Measurements from ENCODE around the gene CRY2.

Gene CRY2

DNA sequence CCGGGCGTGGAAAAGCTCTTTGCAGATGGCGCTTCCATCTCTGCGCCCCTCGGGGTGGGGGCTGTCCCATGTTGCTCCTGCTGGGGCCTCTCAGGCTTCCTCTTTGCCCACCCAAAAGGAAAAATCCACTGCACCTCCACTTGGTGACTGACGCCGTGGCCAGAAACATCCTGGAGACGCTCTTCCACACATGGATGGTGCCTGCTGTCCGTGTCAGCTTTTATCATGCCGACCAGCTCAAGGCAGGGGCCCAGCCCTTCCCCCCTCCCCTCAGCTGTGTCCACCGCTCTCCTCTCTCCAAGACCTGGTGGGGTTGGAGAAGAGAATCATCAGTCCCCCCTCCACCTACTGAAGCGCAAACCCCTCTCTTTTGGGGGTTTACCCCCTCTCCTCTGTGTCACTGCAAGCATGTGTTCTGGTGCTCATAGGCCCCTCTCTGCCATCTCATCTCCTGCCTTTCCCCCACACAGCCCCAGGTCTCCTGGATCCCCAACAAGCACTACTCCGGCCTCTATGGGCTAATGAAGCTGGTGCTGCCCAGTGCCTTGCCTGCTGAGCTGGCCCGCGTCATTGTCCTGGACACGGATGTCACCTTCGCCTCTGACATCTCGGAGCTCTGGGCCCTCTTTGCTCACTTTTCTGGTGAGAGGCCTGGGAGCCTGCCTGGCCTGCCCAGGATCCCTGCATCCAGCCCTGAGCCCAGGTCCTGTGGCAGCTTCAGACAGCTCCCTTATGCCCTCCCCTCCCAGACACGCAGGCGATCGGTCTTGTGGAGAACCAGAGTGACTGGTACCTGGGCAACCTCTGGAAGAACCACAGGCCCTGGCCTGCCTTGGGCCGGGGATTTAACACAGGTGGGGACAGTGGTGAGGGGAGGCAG is 77.0 kb downstream of the CRY2 start:
- Histone ChIP-seq H3K4me1 (ENCODE audit: control insufficient read depth, insufficient read depth, low read length) (peaks cover 6% of the 10 kb centered on the region), H3K27me3 (ENCODE audit: control insufficient read depth, insufficient read depth, low read length) (peaks cover 23% of the 10 kb centered on the region)

DNA sequence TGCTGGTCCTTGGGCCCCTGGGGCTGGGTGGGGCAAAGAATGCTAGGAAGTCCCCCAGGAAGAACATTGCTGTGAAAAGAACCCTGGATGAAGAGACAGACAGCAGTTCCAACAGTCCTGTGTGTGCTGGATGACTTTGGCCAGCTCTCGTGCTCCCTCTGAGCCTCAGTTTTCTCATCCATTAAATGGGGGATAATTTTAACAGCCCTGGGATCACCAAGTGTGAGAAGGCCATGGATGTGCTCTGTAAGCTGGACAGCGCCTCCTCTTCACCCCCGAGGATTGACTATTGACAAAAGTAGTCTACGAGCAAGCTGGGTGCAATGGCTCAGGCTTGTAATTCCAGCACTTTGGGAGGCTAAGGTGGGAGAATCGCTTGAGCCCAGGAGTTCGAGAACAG is 77.7 kb downstream of the CRY2 start:
- Histone ChIP-seq H3K4me3 (ENCODE audit: low read length) (no peak overlapping the region), H3K27me3 (ENCODE audit: control insufficient read depth, insufficient read depth, low read length) (peaks cover 23% of the 10 kb centered on the region)

More for the DNA sequence above, 77.0 kb downstream of the CRY2 start:
- Histone ChIP-seq H3K9me3 (ENCODE audit: control insufficient read depth, low read length) (no peaks in the 10 kb centered on the region), H3K9ac (ENCODE audit: low read length) (no peak overlapping the region), H3K4me3 (ENCODE audit: low read length) (no peak overlapping the region), H3K36me3 (ENCODE audit: control insufficient read depth, insufficient read depth, low read length) (no peaks in the 10 kb centered on the region)

DNA sequence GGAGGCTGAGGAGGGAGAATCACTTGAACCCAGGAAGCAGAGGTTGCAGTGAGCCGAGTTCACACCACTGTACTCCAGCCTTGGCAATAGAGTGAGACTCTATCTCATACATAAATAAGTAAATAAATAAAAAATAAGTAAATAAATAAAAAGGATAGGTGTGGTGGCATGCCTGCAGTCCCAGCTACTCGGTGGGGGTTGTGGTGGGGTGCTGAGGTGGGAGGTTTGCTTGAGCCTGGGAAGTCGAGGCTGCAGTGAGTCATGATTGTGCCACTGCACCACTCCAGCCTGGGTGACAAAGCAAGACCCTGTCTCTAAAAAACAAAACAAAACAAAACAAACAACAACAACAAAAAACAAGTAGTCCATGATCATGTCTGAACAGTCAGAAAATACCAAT is 78.3 kb downstream of the CRY2 start:
- H3K9ac ChIP-seq (ENCODE audit: low read length): no peak overlapping the region
- no peaks in the 10 kb centered on the region for H3K36me3 ChIP-seq (ENCODE audit: control insufficient read depth, insufficient read depth, low read length)
- H3K4me3 ChIP-seq (ENCODE audit: low read length): no peak overlapping the region
- H3K4me1 ChIP-seq (ENCODE audit: control insufficient read depth, insufficient read depth, low read length): peaks cover 16% of the 10 kb centered on the region
- peaks cover 23% of the 10 kb centered on the region for H3K27me3 ChIP-seq (ENCODE audit: control insufficient read depth, insufficient read depth, low read length)
- no peaks in the 10 kb centered on the region for H3K9me3 ChIP-seq (ENCODE audit: control insufficient read depth, low read length)

More for the DNA sequence above, 77.7 kb downstream of the CRY2 start:
- H3K9ac ChIP-seq (ENCODE audit: low read length): no peak overlapping the region
- H3K4me1 ChIP-seq (ENCODE audit: control insufficient read depth, insufficient read depth, low read length): peaks cover 10% of the 10 kb centered on the region
- no peaks in the 10 kb centered on the region for H3K36me3 ChIP-seq (ENCODE audit: control insufficient read depth, insufficient read depth, low read length)
- H3K9me3 ChIP-seq (ENCODE audit: control insufficient read depth, low read length): no peaks in the 10 kb centered on the region

DNA sequence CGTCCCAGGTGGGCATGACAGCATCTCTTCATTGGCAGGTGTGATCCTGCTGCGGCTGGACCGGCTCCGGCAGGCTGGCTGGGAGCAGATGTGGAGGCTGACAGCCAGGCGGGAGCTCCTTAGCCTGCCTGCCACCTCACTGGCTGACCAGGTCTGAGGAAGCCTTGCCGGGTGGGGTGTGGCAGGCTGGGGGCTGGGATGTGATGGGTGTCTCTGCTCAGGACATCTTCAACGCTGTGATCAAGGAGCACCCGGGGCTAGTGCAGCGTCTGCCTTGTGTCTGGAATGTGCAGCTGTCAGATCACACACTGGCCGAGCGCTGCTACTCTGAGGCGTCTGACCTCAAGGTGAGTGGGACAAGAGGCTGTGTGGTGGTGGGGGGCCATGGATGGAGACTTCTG is 78.7 kb downstream of the CRY2 start:
- H3K4me3 ChIP-seq (ENCODE audit: low read length): no peak overlapping the region
- H3K36me3 ChIP-seq (ENCODE audit: control insufficient read depth, insufficient read depth, low read length): no peaks in the 10 kb centered on the region
- peaks cover 17% of the 10 kb centered on the region for H3K4me1 ChIP-seq (ENCODE audit: control insufficient read depth, insufficient read depth, low read length)
- peaks cover 23% of the 10 kb centered on the region for H3K27me3 ChIP-seq (ENCODE audit: control insufficient read depth, insufficient read depth, low read length)
- no peak overlapping the region for H3K9ac ChIP-seq (ENCODE audit: low read length)
- H3K9me3 ChIP-seq (ENCODE audit: control insufficient read depth, low read length): no peaks in the 10 kb centered on the region

DNA sequence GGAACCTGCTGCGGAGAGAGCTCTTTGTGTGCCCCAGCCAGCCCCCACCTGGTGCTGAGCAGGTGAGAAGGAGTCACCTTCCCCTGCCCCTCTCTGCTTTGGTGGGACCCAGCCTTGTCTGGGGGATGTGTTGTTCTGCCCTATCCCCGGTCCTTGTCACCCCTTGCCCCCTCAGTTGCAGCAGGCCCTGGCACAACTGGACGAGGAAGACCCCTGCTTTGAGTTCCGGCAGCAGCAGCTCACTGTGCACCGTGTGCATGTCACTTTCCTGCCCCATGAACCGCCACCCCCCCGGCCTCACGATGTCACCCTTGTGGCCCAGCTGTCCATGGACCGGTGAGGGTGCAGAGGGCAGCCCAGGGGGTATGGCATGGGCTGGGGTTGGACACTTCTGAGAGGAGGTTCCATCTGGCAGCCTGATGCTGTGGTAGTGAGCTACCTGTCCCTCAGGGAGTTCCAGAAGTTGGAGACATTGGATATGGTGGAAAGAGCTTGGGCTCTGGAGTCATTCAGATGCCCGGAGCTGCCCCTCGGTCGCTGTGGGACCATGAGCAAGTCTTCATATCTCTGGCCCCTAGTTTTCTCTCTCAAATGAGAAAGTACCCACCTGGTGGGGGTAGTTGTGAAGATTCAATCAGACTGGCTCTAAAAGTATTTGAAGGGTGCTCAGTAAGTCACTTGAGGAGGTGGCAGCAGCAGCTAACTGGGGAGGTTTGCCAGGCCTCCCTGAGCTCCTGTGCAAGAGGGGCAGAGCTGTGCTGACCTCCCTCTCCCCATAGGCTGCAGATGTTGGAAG is 79.5 kb downstream of the CRY2 start:
- Histone ChIP-seq H3K4me1 (ENCODE audit: control insufficient read depth, insufficient read depth, low read length) (peaks cover 13% of the 10 kb centered on the region), H3K36me3 (ENCODE audit: control insufficient read depth, insufficient read depth, low read length) (no peaks in the 10 kb centered on the region), H3K9ac (ENCODE audit: low read length) (no peak overlapping the region), H3K4me3 (ENCODE audit: low read length) (no peak overlapping the region), H3K27me3 (ENCODE audit: control insufficient read depth, insufficient read depth, low read length) (peaks cover 18% of the 10 kb centered on the region), H3K9me3 (ENCODE audit: control insufficient read depth, low read length) (no peaks in the 10 kb centered on the region)

DNA sequence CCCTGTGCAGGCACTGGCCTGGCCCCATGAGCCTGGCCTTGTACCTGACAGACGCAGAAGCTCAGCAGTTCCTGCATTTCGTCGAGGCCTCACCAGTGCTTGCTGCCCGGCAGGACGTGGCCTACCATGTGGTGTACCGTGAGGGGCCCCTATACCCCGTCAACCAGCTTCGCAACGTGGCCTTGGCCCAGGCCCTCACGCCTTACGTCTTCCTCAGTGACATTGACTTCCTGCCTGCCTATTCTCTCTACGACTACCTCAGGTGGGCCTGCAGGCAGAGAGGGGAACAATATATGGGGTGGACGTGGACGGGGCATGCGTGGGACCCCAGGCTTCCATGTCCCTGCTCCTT is 80.0 kb downstream of the CRY2 start:
- H3K4me1 ChIP-seq (ENCODE audit: control insufficient read depth, insufficient read depth, low read length): peaks cover 11% of the 10 kb centered on the region
- peaks cover 12% of the 10 kb centered on the region for H3K27me3 ChIP-seq (ENCODE audit: control insufficient read depth, insufficient read depth, low read length)
- H3K9ac ChIP-seq (ENCODE audit: low read length): no peak overlapping the region
- no peak overlapping the region for H3K4me3 ChIP-seq (ENCODE audit: low read length)
- no peaks in the 10 kb centered on the region for H3K9me3 ChIP-seq (ENCODE audit: control insufficient read depth, low read length)
- no peaks in the 10 kb centered on the region for H3K36me3 ChIP-seq (ENCODE audit: control insufficient read depth, insufficient read depth, low read length)

DNA sequence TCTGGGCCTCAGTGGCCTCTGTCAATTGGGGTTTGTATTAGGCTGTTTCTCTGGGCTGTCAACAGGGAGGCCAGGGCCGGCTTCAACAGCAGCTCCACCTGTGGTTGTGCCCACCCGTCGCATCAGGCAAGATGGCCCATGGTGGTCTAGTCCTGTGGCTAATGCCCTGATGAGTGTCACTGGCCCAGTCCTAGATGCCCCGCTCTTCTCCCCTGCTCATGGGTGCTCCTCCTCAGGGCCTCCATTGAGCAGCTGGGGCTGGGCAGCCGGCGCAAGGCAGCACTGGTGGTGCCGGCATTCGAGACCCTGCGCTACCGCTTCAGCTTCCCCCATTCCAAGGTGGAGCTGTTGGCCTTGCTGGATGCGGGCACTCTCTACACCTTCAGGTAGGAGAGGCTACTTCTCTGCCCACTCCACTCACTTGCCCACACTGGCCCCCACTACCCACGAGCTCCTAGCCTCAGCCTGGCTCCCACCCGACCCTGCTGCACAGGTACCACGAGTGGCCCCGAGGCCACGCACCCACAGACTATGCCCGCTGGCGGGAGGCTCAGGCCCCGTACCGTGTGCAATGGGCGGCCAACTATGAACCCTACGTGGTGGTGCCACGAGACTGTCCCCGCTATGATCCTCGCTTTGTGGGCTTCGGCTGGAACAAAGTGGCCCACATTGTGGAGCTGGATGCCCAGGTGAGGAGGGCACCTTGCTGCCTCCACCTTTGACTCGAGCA is 80.6 kb downstream of the CRY2 start:
- Histone ChIP-seq H3K27me3 (ENCODE audit: control insufficient read depth, insufficient read depth, low read length) (peaks cover 7% of the 10 kb centered on the region), H3K4me1 (ENCODE audit: control insufficient read depth, insufficient read depth, low read length) (peaks cover 11% of the 10 kb centered on the region), H3K9me3 (ENCODE audit: control insufficient read depth, low read length) (no peaks in the 10 kb centered on the region), H3K9ac (ENCODE audit: low read length) (no peak overlapping the region), H3K4me3 (ENCODE audit: low read length) (no peak overlapping the region), H3K36me3 (ENCODE audit: control insufficient read depth, insufficient read depth, low read length) (no peaks in the 10 kb centered on the region)

DNA sequence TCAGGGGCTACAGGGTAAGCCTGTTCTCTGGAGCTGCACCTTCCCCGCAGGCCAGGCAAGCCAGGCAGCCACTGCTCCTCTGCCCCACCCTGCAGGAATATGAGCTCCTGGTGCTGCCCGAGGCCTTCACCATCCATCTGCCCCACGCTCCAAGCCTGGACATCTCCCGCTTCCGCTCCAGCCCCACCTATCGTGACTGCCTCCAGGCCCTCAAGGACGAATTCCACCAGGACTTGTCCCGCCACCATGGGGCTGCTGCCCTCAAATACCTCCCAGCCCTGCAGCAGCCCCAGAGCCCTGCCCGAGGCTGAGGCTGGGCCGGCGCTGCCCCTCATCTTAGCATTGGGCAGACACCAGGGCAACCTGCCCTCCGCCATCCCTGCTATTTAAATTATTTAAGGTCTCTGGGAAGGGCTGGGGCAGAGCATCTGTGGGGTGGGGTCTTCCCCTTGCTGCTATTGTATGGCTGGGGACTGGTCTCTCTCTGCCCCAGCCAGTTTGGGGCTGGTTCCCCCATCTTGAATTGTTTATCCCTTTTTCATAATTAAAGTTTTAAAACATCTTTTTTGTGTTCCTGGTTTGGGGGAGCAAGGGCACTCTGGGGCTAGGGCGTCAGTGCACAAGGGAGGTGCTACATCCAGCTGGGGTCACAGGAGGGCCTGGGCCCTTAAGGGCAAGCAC is 81.4 kb downstream of the CRY2 start:
- Histone ChIP-seq H3K9ac (ENCODE audit: low read length) (no peak overlapping the region), H3K36me3 (ENCODE audit: control insufficient read depth, insufficient read depth, low read length) (no peaks in the 10 kb centered on the region), H3K4me3 (ENCODE audit: low read length) (no peak overlapping the region), H3K9me3 (ENCODE audit: control insufficient read depth, low read length) (no peaks in the 10 kb centered on the region), H3K27me3 (ENCODE audit: control insufficient read depth, insufficient read depth, low read length) (no peaks in the 10 kb centered on the region), H3K4me1 (ENCODE audit: control insufficient read depth, insufficient read depth, low read length) (peaks cover 11% of the 10 kb centered on the region)

DNA sequence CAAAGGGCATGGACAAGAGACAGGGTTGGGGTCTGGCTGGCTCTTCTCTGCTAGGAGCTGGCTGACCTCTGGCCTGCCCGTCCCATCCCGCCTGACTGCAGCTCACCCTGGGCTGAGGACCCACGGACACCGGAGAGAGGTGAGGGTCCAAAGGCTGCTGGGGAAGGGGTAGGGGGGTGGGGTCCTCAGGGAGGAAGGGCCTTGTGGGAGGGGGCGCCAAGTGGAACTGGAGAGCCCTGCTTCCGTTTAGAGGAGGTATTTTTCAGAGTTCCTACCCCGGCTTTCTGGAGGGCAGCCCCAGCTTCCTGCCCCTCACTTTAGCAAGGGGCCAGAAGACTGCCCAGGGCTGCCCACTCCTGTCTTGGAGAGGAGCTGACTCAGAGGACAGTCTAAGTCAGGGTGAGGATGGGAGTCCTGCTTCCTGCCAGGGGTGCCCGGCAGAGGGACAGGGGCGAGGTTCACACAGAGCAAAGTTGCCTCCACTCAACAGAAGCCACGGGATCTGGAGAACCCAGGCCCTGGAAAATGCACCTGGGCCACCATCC is 82.3 kb downstream of the CRY2 start:
- Histone ChIP-seq H3K4me3 (ENCODE audit: low read length) (no peak overlapping the region), H3K9me3 (ENCODE audit: control insufficient read depth, low read length) (no peaks in the 10 kb centered on the region), H3K9ac (ENCODE audit: low read length) (no peak overlapping the region), H3K4me1 (ENCODE audit: control insufficient read depth, insufficient read depth, low read length) (peaks cover 11% of the 10 kb centered on the region), H3K27me3 (ENCODE audit: control insufficient read depth, insufficient read depth, low read length) (no peaks in the 10 kb centered on the region), H3K36me3 (ENCODE audit: control insufficient read depth, insufficient read depth, low read length) (no peaks in the 10 kb centered on the region)

DNA sequence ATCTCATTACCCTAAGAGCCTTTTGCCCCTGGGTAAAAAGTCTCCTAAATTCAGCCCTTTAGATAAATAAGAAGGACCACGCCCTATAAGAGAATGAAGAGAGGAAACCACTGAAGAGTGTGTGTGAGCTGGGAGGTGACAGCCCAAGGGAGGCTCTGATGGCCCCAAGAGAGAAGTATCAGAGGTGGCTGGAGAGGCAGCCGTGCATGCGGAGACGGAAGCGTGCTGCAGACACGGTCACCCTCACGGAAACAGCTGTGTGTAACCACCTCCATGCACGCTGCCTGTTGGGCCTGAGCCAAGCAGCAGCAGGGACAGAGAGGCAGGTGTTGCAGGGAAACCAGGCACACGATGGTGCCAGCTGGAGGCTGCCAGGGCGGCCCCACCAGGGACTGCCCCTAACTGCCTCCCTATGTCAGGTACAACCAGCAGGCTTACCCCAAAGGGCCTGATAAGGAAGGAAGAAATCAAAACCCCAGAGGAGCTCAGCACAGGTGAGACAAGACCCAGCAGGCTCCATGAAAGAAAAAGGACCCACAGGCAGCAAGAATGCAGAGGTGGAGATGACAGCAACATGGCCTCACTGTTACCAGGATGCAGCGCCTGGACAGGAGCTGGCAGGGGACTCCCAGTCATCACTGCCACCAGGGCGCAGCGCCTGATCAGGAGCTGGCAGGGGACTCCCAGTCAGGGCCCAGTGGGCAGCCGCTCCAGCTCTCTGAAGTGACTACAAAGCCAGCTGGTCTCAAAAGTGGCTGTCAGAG is 82.9 kb downstream of the CRY2 start:
- peaks cover 11% of the 10 kb centered on the region for H3K4me1 ChIP-seq (ENCODE audit: control insufficient read depth, insufficient read depth, low read length)
- peaks cover 6% of the 10 kb centered on the region for H3K36me3 ChIP-seq (ENCODE audit: control insufficient read depth, insufficient read depth, low read length)
- H3K27me3 ChIP-seq (ENCODE audit: control insufficient read depth, insufficient read depth, low read length): no peaks in the 10 kb centered on the region
- H3K4me3 ChIP-seq (ENCODE audit: low read length): no peak overlapping the region
- no peaks in the 10 kb centered on the region for H3K9me3 ChIP-seq (ENCODE audit: control insufficient read depth, low read length)
- no peak overlapping the region for H3K9ac ChIP-seq (ENCODE audit: low read length)

Data from mucosa of stomach (tissue), 1 donor.